Frontal cortex (tissue), 4 donors: ENCODE results near the gene DSP. TPM values are rescaled to one million over a fixed set of nuclear protein-coding genes. Genes with fewer than 3 reads are reported as not detected.

Experiments used
- DNase-seq, 2 donors: peaks; one replicate each; pipeline ENCODE4 v3.0.0; 2012; ENCODE audit warnings: low spot score in 2 of 2
- FAIRE-seq: peaks from 2 replicates; lab custom pipeline; 2012; peaks lifted over from hg19 to GRCh38; lab: Jason Lieb, UNC
- total RNA-seq: library from RNA; depleted of rRNA; stranded (reverse); fragments of >200 nt; gene quantifications from one replicate; pipeline ENCODE4 v1.2.3, GENCODE V29; 2014
- donor health status: control.
- donor health status: control.
- donor health status: control.

The DSP gene
- total RNA-seq, 1 donor from 2014 or later = 6.9 TPM

GRCh38 chr6:7633361-7633760 is 91.9 kb downstream of the DSP start:
- no peak for DNase-seq
- FAIRE-seq = no peak

- DNase-seq (no peak), FAIRE-seq (no peak)
Measured at GRCh38 chr6:7636151-7636550, 94.7 kb downstream of the DSP start.

Other genes with a start within 250 kb of the DSP start
- 40.4 TPM for gene SSR1, start 228.5 kb upstream of the DSP start, total RNA-seq
- not detected for gene CAGE1, start 151.9 kb upstream of the DSP start, total RNA-seq
- 26.5 TPM for gene RIOK1, start 151.9 kb upstream of the DSP start, total RNA-seq
- 15.9 TPM for gene SNRNP48, start 48.5 kb downstream of the DSP start, total RNA-seq
- gene BMP6, start 184.4 kb downstream of the DSP start, total RNA-seq = 4.9 TPM